GM21737 (cell line): ENCODE results near the gene SAMD13.
"Not testable (repeated sequence)": the region's sequence is repeated elsewhere in the genome, so short reads cannot be mapped to it uniquely, and the experiment has no call there.

Experiments
- ATAC-seq: cut with Tn5 transposase; IDR thresholded peaks from one replicate; pipeline ENCODE4 v1.9.1; 2021; ENCODE audit warnings: mild to moderate bottlenecking, moderate library complexity; ENCODE audit not compliant: unreplicated experiment

Gene SAMD13

DNA sequence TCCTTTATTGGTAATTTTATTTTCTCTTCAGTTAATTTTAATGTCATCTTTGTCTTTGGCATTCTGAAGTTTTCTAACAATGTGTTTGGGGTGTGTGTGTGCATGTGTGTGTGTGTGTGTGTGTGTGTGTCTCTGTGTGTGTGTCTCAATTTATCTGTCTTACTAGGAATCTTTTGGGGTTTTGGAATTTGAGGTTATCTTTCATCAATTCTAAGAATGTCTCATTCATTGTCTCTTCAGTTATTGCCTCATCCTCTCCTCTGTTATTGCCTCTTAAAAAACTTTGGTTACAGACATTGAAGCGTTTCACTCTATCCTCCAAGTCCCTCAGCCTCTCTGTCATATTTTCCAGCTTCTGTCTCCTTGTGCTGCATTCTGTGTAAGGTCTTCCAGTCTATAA is 18.1 kb upstream of the SAMD13 start:
- no peak for ATAC-seq

DNA sequence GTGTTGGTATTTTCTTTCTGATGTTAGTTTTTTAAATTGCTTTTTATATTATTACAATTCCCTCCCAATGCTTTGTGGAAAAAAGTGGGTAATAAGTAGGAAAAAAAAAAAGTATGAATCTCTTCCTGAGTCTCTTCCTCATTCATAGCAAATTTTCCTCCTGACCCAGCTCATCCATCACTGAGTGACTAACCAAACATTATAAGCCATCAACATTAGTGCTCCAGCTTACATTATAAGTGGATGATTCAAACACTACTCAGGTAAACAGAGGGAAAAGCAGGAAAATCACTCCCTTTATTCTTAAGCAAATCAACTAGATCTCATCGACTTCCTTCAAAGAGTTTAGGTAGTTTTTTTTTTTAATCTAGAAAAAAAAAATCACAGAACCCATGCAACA is 15.4 kb upstream of the SAMD13 start:
- no peak for ATAC-seq

DNA sequence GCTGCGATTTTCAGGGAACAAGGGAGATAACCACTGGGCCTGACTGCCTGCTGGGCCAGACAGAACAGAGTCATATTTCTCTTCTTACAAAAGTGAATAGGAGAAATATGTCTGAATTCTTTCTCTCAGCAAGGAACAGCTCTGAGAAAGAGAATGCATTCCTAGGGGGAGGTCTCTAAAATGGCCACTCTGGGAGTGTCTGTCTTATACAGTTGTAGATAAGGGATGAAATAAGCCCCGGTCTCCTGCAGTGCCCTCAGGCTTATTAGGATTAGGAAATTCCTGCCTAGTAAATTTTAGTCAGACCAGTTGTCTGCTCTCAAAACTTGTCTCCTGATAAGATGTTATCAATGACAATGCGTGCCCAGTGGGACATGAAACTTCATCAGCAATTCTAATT is 14.1 kb upstream of the SAMD13 start:
- ATAC-seq, result not testable (repeated sequence)

DNA sequence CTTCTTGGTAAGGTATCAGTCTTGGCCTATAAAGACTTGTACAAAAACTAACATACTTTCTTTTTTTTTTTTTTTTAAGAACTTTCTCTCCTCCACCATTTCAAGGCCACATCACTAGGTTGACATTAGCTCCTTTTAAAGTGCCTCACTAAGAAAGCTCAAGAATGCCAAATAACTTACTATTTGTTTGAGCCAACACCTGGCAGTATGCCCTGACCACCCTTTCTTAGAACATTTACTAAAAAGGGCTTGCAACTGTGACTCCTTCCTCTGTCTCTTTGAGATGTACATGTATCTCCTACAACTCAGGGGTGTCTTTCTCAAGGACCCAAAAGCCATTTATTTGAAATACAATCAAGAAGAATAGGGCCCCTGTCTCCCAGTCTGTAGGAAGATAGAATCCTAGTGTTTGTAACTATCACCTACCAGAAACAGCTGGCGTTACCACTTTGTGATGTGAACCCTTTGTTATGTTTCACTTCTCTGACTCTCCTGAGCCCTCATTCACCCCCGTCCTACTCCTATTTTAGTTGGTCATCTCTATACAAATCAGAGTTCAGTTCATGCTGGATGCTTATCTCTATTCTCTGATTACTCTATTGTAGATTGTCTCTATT is 12.2 kb upstream of the SAMD13 start:
- no peak for ATAC-seq

DNA sequence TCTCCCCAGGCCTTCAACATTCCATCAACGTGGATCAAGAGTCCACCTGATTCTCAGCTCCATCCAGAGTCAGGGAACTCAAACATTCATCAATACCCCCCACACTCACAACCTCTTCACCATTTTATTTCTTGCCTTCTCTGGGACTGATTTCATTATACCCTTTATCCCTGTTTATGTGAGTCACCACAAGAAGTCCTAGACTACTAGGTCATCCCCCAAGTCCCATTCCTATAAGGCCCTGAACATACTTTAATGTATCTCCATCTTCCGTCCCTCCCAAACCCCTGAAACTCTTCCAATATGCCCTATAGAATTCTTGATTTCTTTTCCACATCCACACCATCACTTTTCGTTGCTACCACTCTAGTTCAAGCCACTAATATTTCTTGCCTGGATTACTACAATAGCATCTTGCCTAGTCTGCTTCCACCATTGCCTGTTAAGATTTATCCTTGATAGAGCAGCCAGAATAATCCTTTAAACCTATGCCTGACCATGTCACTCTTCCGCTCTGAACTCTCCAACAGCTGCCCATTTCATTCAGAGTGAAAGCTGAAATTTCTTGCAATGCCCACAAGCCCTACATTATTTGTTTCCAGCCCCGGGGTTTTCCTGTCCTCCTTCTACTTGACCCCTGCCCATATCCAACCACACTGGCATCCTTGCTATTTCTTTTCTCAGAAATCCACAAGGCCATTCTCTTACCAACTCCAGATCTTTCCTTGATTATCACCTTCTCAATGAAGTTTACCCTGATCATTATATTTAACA is 9.4 kb upstream of the SAMD13 start:
- ATAC-seq, result no peak

DNA sequence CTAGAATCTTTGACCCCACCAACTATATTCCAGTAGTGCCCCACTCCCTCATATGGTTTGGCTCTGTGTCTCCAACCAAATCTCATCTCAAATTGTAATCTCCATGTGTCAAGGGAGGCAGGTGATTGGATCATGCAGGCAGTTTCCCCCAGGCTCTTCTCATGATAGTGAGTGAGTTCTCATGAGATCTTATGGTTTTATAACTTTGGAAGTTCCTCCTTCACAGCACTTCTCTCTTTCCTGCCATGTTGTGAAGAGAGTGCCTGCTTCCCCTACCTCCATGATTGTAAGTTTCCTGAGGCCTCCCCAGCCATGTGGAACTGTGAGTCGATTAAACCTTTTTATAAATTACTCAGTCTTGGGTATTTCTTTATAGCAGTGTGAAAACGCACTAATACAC is 7.7 kb upstream of the SAMD13 start:
- ATAC-seq, result no peak

DNA sequence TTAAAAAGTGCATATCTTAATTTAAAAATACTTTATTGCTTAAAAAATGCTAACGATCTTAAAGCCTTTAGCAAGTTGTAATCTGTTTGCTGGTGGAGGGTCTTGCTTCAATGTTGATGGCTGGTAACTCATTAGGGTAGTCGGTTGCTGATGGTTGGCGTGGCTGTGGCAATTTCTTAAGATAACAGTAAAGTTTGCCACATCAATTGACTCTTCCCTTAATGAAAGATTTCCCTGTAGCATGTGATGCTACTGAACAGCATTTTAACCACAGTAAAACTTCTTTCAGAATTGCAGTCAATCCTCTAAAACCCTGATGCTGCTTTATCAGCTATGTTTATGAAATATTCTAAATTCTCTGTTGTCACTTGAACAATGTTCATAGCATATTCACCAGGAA is 6.8 kb upstream of the SAMD13 start:
- no peak for ATAC-seq

DNA sequence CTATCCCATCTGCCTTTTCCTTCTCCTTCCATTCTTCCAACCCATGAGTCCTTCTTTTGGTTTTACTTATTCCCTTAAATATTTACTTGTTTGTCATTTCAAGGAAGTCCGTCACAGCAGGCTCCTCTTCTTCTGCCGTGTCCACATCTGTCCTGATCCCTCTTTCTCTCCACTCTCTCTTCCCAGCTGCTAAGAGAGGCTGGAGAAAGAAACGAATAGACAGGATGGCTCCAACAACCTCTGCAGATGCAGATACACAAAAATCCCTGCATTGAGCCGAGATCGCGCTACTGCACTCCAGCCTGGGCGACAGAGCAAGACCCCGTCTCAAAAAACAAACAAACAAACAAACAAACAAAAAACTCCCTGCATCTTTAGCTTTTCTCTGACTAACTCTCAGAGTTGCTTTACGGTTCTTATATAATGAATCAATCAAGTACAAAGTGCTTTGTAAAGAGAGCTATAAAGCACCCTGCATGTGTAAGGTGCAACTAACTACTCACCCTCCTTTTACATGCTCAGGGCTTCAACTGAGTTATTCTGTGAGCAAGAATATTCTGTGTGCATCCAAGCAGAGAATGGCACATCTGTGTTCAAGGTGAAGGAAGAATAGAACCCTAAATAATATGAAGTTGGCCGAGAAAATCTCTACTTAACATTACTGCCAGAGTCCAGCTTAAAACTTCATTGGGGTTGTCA is 3.8 kb upstream of the SAMD13 start:
- ATAC-seq, result no peak

DNA sequence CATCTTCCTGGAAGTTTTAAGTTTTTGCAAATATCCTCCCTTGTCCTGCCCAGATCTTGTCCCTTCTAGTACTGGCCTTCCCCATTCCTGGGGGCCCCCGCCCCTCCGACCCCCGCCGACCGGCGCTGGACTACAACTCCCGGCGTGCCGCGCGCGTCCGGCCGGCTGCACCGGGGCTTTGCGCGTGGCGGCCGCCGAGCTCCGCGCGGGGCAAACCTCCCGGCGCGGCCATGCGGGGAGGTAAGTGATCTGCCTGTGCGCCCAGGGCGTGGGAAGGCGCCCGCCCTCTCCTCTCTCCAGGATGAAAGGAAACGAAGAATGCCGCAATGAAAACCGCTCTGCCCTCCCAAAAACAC is 3.2 kb upstream of the SAMD13 start:
- ATAC-seq, result peak; percentile 73

DNA sequence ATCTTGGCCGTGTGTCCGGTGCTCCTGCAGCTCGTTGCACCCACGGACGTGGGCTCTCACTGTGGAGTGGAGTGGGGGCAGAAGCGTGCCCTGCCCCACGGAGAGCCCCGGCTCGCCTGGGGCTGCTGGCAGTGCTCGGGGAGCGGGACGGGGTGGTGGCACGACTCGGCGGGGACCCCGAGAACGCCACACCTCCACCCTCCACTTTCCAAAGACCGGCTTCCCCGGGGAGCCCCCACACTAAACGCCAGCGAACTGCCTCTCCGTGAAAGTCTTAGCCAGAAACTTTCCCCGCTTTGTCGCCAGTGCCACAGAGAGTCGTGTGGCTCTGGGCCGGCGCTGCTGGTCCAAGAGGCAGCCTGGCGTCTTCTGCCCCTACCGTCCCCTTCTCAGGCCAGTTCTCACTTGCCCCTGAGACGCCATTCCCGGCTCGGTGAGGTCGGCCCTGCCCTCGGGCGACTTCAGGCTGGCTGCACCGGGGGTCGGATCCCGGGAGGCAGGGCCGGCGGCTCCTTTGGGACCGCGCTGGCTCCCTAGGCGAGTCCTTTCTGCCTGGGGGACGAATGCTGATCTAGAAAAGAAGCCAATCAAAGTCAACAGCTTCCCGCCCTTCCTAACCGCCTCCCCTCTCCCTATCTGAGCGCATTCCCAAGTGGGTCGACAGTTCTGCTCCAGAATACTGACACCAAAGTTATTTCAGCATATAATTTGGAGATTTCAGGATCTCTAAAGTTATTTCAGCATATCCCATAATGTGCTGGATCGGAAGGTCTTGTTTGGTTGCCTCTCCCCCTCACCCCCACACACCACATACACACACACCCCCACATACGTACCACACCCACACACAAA is 2.6 kb upstream of the SAMD13 start:
- ATAC-seq, result peak; percentile 36

DNA sequence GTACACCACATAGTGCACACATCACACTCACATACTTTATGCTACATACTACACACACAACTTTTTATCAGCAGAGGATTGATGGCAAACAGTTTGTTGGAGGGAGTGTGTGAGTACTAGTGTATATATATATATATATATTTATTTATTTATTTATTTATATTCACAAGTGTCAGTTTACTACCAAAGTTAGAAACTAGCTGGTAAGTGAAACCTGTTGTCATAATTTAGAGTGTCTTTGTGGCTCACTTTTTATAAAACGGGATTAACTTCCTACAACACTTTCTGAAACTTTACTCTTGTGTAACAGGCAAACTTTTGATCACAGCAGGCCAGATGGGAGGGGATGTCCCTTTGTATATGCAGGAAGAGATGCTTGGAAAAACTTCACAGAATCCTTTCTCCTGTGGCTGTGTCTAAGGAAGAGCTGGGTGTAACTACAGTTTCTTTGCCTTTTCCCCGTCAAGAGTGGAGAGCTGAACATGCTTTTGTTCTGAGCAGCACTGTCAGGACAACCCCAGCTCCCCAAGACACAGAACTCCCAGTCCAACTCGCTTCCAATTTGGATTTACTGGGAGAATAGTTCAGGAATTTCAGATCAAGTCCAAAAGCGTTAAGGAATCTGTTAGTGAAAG is 1.9 kb upstream of the SAMD13 start:
- ATAC-seq, result no peak

DNA sequence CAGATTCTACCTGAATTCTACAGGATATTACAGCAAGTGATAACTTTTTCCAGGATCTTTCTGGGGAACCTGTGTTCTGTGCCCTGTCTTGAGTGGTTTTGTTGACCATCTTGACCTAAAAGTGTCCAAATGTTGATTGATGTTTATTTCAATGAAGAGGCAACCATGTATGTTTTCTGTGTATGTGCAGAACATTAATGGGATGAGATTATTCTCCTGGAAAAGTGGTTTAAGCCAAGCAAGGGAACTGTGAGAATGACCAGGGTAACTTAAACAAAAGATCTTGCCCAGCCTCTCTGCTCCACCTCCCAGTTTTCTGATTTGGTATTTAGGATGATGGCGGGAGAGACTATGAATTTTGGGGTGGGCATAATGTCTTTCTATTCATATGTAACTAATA is 1.0 kb upstream of the SAMD13 start:
- ATAC-seq, result no peak

DNA sequence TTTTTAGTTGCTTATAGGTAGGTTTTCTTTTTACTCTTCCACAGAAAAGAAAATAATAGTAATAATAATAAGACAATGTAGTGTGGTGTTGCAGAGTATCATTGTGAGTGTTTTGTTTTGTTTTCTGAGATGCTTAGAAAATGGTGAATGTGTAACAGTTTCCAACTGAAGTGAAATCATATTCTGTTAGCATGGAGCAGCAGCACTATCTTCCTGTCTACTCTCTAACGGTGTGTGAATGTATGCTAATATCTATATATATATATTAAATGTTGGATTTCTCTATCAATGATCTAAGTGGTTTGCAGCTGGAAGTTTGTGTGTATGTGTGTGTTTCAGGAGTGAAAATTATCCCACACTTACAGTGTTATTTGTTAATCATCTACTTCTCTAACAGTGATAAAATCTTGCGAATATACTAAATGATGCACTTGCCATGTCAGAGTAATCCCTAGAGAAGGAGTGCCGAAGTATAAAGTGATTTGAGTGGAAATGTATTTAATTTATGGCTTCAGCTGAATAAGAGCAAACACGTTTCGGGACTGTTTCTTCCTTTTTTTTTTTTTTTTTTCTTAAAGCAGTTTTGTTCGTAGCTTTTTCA is 377 bp downstream of the SAMD13 start:
- ATAC-seq, result no peak

DNA sequence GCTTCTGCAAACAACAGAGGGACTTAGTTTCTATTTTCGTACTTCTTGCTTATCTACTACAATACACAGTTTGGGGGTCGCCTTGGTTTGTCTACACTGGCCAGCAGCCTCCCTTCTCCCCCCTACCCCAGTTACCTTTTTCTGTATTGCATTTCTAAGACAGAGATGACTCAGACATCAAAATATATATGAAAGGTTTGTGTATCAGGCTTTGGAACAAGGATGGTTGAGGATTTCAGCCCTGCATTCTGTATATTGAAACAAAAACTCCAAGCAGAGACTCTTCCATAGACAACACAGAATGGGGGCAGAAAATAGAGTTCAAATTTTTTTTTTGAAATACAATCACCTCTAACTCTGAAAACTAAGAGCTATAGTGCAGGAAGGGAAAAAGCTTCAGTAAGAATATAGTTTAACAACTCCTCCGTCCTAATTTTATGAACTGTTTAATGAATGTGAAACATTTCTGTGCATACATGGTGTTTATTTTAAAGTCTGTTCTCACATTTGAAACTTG is 1.9 kb downstream of the SAMD13 start:
- no peak for ATAC-seq

DNA sequence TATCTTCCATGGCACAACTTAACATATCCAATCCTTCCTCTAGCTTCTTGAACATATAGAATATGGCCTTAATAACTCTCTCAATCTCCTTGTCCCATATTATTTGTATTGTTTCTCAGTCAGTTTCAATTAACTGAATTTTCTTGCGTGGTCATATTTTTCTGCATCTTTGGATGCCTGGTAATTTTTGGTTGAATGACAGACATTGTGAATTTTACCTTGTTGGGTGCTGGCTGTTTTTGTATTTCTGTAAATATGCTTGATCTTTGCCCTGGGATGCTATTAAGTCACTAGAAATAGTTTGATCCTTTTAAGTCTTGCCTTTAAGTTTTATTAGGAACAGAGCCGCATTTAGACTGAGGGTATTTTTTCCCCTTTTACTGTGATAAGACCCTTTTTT is 5.9 kb downstream of the SAMD13 start:
- no peak for ATAC-seq

DNA sequence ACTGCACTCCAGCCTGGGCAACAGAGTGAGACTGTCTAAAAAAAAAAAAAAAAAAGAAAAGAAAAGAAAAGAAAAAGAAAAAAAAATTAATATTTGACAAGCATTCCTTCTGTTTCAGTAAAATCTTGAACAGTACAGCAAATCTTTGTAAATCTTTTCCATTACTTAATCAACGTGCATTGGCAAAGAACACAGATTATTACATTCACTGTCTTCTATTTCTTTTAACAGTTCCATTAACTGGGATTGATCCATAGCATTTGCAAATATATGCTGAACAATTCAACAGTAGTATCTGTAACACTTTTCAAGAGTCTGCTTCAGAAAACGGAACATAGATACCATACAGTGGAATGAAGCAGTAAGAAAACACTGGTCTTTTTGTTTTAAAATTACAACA is 9.8 kb downstream of the SAMD13 start:
- ATAC-seq, result no peak

DNA sequence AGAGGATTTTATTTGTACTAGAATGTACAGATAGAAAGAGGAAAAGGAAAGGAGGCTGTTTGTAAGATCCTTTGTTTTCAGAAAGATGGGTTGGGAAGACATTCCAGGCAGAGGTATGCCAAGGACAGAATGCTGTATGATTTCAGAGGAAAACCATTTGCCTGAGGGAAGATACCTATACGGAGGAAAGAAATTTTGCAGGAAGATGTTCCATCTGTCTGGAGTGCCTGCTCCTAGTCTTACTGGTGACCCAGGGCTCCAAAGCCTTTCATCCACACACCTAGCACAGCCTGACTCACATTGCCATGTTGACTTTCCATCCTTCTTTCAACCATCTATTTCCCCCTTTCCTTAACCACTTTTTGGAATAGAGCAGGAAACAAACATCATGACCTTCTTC is 18.2 kb downstream of the SAMD13 start:
- no peak for ATAC-seq

DNA sequence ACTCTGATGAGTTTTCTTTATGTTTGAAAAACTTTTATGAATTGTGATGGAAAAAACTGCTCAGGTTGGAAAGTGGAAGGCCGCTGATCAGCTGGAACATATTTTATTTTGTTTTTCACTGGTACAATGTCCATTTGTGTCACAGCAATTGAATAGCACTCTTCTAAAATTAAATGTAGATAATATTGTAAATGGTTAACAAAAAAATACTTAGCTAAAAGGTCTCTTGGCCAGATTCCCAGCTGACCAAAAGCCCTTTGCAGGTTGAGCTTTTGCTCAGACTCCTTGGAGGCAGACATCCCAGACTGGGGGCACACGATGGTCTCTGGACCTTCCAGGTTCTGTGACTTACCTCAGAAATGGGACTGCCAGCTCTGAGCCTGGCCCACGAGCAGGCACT is 26.3 kb downstream of the SAMD13 start:
- ATAC-seq, result no peak

DNA sequence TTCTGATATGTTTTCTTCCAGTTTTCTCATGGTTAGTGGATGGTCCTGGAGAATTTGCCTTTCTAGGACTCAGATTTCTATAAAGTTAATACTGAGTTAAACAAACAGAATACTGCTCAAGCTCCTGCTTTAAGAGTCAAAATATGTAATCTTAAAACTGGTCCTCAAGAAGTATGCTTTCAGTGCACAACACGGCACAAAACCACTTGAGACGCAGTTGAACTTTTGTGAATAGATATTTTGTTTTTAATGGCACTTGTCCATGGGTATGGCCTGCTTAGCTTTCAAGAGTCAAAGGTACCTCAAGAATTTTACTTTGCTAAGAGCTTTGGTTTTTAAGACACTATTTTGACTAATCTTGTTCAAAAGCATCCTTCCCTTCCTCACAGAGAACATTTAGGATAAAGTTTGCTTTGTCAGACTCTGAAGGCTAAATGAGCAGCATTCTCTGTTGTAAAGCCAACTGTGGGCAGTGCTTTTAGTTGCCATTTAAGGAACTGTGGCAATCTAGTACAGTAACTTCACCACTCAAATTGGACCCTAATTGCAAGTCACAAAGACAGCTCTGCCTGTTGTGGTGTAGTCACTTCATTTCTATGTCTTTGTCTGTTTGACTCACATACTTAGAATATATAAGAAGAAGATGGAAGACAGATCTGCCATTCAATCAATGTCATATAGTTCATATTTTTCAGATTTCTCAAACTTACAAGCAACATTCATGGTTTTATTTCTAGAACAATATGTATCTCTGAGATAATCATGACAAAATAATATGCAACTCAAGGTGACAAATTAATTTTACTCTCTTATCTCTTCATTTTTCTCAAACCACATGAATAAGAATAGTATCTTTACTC is 28.8 kb downstream of the SAMD13 start:
- ATAC-seq, result no peak
